ENCODE measurements around the gene UNC119. TPM values are rescaled to one million over a fixed set of nuclear protein-coding genes. Genes with fewer than 3 reads are reported as not detected.

The UNC119 gene
- total and polyA plus RNA-seq, 5 donors from 2014 or later = 29.5 to 66.9 (median 31.4) TPM

GRCh38 chr17:28498652-28499363 is 53.6 kb downstream of the UNC119 start:
- Mint-ChIP-seq H3K9me3 (no peaks in the 10 kb centered on the region), H3K4me3 (no peak overlapping the region), H3K4me1 (no peaks in the 10 kb centered on the region), H3K27ac (no peak overlapping the region), H3K27me3 (peaks cover 6% of the 10 kb centered on the region), H3K36me3 (no peaks in the 10 kb centered on the region)
- ATAC-seq (ENCODE audit: low read depth in 2 of 2) = no peak
- DNase-seq = no peak
- Histone ChIP-seq H3K9me3 (ENCODE audit: control insufficient read depth in 2 of 2, low read length in 2 of 2) (no peaks in the 10 kb centered on the region), H3K27me3 (ENCODE audit: control insufficient read depth, insufficient read depth, low read length) (no peaks in the 10 kb centered on the region), H3K27ac (ENCODE audit: insufficient read depth, low read length, poor library complexity, severe bottlenecking) (no peak overlapping the region), H3K4me3 (ENCODE audit: low read depth, low read length) (no peak overlapping the region), H3K36me3 (ENCODE audit: control insufficient read depth, insufficient read depth, low read length) (no peaks in the 10 kb centered on the region), H3K4me1 (ENCODE audit: control insufficient read depth, insufficient read depth, low read length, poor library complexity, severe bottlenecking) (no peaks in the 10 kb centered on the region)

GRCh38 chr17:28497931-28498330 is 54.5 kb downstream of the UNC119 start:
- no peaks in the 10 kb centered on the region for H3K36me3 ChIP-seq (ENCODE audit: control insufficient read depth, insufficient read depth, low read length)
- Mint-ChIP-seq H3K4me1 (no peaks in the 10 kb centered on the region), H3K4me3 (no peak overlapping the region), H3K27ac (no peak overlapping the region), H3K27me3 (peaks cover 6% of the 10 kb centered on the region), H3K36me3 (no peaks in the 10 kb centered on the region), H3K9me3 (no peaks in the 10 kb centered on the region)
- ATAC-seq (ENCODE audit: low read depth in 2 of 2) (no peak), DNase-seq (no peak)
- no peaks in the 10 kb centered on the region for H3K4me1 ChIP-seq (ENCODE audit: control insufficient read depth, insufficient read depth, low read length, poor library complexity, severe bottlenecking)
- H3K9me3 ChIP-seq (ENCODE audit: control insufficient read depth in 2 of 2, low read length in 2 of 2) = no peaks in the 10 kb centered on the region
- no peaks in the 10 kb centered on the region for H3K27me3 ChIP-seq (ENCODE audit: control insufficient read depth, insufficient read depth, low read length)
- H3K27ac ChIP-seq (ENCODE audit: insufficient read depth, low read length, poor library complexity, severe bottlenecking) = no peak overlapping the region
- H3K4me3 ChIP-seq (ENCODE audit: low read depth, low read length) = no peak overlapping the region

Other genes starting within 250 kb of the UNC119 start
- 4.1 TPM for gene TMEM97, start 233.4 kb downstream of the UNC119 start, total RNA-seq
- gene TMEM97, start 233.4 kb downstream of the UNC119 start, polyA plus RNA-seq = 1 to 10 TPM; 6.6 to 9.5 (median 7.5) TPM
- 44.1 TPM for gene IFT20, start 217.2 kb downstream of the UNC119 start, total RNA-seq
- gene IFT20, start 217.2 kb downstream of the UNC119 start, polyA plus RNA-seq = 10 to 100 TPM; 36.9 to 55.5 (median 44.4) TPM
- gene TNFAIP1, start 216.9 kb downstream of the UNC119 start, total RNA-seq = 15.7 TPM
- 10 to 100 TPM in 1 of 4 donors, 1 to 10 TPM in 3; 6.5 to 10.5 (median 8.8) TPM for gene TNFAIP1, start 216.9 kb downstream of the UNC119 start, polyA plus RNA-seq
- gene POLDIP2, start 195.1 kb downstream of the UNC119 start, total RNA-seq = 29.4 TPM
- 10 to 100 TPM; 70.2 to 88.5 (median 74.7) TPM for gene POLDIP2, start 195.1 kb downstream of the UNC119 start, polyA plus RNA-seq
- not detected for gene SEBOX, start 187.4 kb downstream of the UNC119 start, total RNA-seq
- gene SEBOX, start 187.4 kb downstream of the UNC119 start, polyA plus RNA-seq = not detected
- not detected for gene VTN, start 182.3 kb downstream of the UNC119 start, total RNA-seq
- under 1 TPM in 3 of 4 donors, not detected in 1; 0.10 to 0.18 (median 0.17) TPM for gene VTN, start 182.3 kb downstream of the UNC119 start, polyA plus RNA-seq
- gene SARM1, start 180.9 kb downstream of the UNC119 start, total RNA-seq = 21.7 TPM
- gene SARM1, start 180.9 kb downstream of the UNC119 start, polyA plus RNA-seq = 1 to 10 TPM; 7.2 to 8.5 (median 7.9) TPM
- 0.89 TPM for gene SLC46A1, start 146.4 kb downstream of the UNC119 start, total RNA-seq
- 1 to 10 TPM in 2 of 4 donors, under 1 TPM in 1, not detected in 1; 0.49 to 2.8 (median 1.9) TPM for gene SLC46A1, start 146.4 kb downstream of the UNC119 start, polyA plus RNA-seq
- not detected for gene SLC13A2, start 79.0 kb downstream of the UNC119 start, total RNA-seq
- gene SLC13A2, start 79.0 kb downstream of the UNC119 start, polyA plus RNA-seq = not detected
- gene FOXN1, start 46.3 kb downstream of the UNC119 start, total RNA-seq = not detected
- not detected for gene FOXN1, start 46.3 kb downstream of the UNC119 start, polyA plus RNA-seq
- gene PIGS, start 18.9 kb upstream of the UNC119 start, total RNA-seq = 59.7 TPM
- gene PIGS, start 18.9 kb upstream of the UNC119 start, polyA plus RNA-seq = 10 to 100 TPM; 53.3 to 82.6 (median 67.1) TPM
- 33.0 TPM for gene ALDOC, start 24.3 kb upstream of the UNC119 start, total RNA-seq
- 100 to 1,000 TPM in 1 of 4 donors, 10 to 100 TPM in 3; 68.2 to 109 (median 92.4) TPM for gene ALDOC, start 24.3 kb upstream of the UNC119 start, polyA plus RNA-seq
- 37.7 TPM for gene SPAG5, start 46.4 kb upstream of the UNC119 start, total RNA-seq
- 1 to 10 TPM in 3 of 4 donors, under 1 TPM in 1; 0.84 to 2.2 (median 1.8) TPM for gene SPAG5, start 46.4 kb upstream of the UNC119 start, polyA plus RNA-seq
- gene RSKR, start 61.6 kb upstream of the UNC119 start, total RNA-seq = 15.2 TPM
- gene RSKR, start 61.6 kb upstream of the UNC119 start, polyA plus RNA-seq = under 1 TPM in 3 of 4 donors, not detected in 1; 0.08 to 0.78 (median 0.10) TPM
- 149 TPM for gene BLTP2, start 92.5 kb upstream of the UNC119 start, total RNA-seq
- gene BLTP2, start 92.5 kb upstream of the UNC119 start, polyA plus RNA-seq = 10 to 100 TPM; 30.7 to 42.3 (median 33.1) TPM
- 41.9 TPM for gene SDF2, start 109.3 kb upstream of the UNC119 start, total RNA-seq
- gene SDF2, start 109.3 kb upstream of the UNC119 start, polyA plus RNA-seq = 100 to 1,000 TPM in 3 of 4 donors, 10 to 100 TPM in 1; 96.5 to 121 (median 112) TPM
- 167 TPM for gene SUPT6H, start 109.6 kb upstream of the UNC119 start, total RNA-seq
- 1 to 10 TPM; 8.3 to 9.2 (median 8.9) TPM for gene SUPT6H, start 109.6 kb upstream of the UNC119 start, polyA plus RNA-seq
- 5.3 TPM for gene PROCA1, start 159.3 kb upstream of the UNC119 start, total RNA-seq
- gene PROCA1, start 159.3 kb upstream of the UNC119 start, polyA plus RNA-seq = under 1 TPM in 3 of 4 donors, not detected in 1; 0.37 to 0.67 (median 0.63) TPM
- 4.0 TPM for gene RAB34, start 165.2 kb upstream of the UNC119 start, total RNA-seq
- 10 to 100 TPM in 1 of 4 donors, 1 to 10 TPM in 3; 6.6 to 11.5 (median 6.9) TPM for gene RAB34, start 165.2 kb upstream of the UNC119 start, polyA plus RNA-seq
- gene RPL23A, start 167.4 kb upstream of the UNC119 start, total RNA-seq = 2,050 TPM
- 1,000 to 10,000 TPM; 4,206 to 5,707 (median 4,669) TPM for gene RPL23A, start 167.4 kb upstream of the UNC119 start, polyA plus RNA-seq
- 1.3 TPM for gene TLCD1, start 173.6 kb upstream of the UNC119 start, total RNA-seq
- not detected for gene TLCD1, start 173.6 kb upstream of the UNC119 start, polyA plus RNA-seq
- gene NEK8, start 176.2 kb upstream of the UNC119 start, total RNA-seq = 7.5 TPM
- gene NEK8, start 176.2 kb upstream of the UNC119 start, polyA plus RNA-seq = 1 to 10 TPM; 1.8 to 2.6 (median 2.0) TPM
- gene TRAF4, start 191.4 kb upstream of the UNC119 start, total RNA-seq = 320 TPM
- gene TRAF4, start 191.4 kb upstream of the UNC119 start, polyA plus RNA-seq = 1 to 10 TPM; 1.1 to 2.9 (median 1.7) TPM

Data from CD4-positive, CD25-positive, alpha-beta regulatory T cell (primary cell).